GM21526 (cell line): Measurements from ENCODE around the gene RPL37A.
"Not testable (repeated sequence)": the region's sequence is repeated elsewhere in the genome, so short reads cannot be mapped to it uniquely, and the experiment has no call there.

Source experiments
- ATAC-seq: cut with Tn5 transposase; IDR thresholded peaks from one replicate; pipeline ENCODE4 v1.9.1; 2021; ENCODE audit warnings: moderate library complexity; ENCODE audit not compliant: unreplicated experiment, low FRiP score

Gene RPL37A

DNA sequence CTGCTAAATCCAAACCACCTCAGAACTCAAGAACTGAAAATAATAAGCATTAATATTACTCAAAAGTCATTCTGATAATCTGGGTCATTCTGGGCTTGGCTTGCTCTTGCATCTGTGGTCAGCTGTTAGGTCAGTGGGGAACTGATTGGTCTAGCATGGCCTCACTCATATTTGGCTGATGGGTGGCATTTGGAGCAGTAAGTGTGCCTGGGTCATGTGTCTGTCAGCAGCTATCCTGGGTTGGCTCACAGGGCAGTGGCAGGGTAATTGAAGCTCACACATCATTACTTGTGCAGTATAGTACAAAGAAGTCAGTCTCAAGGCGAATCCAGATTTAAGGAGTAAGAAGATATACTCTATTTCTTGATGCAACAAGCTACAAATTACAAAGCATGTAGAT, 9.6 kb downstream of the RPL37A start:
- ATAC-seq: no peak

DNA sequence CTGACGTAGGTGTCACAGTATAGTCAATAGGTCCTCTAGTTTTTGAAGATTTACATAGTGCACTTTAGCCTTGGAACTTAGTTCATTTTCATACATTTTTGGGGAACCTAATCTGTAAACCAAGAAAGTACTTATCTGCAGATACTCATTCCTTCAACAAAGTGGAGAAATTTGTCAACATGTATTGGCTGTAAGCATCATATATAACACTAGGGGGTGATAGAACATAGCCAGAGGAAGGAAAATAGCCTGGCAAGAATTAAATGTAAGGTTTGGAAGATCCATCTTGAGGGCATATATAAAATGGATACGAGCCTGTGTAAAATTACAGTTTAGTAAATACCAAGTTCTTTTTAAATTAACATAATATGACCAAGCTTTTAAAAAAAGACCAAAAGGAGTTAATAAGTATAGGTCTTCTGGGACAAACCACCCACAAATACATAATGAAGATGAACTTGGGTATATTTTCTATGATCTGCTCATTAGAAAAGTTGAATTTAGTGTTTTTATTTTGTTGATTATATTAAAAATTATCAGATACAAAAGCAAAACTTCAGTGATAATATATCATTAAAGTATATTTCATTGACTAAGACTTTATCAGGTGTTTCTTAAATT, 18.2 kb downstream of the RPL37A start:
- ATAC-seq: no peak

DNA sequence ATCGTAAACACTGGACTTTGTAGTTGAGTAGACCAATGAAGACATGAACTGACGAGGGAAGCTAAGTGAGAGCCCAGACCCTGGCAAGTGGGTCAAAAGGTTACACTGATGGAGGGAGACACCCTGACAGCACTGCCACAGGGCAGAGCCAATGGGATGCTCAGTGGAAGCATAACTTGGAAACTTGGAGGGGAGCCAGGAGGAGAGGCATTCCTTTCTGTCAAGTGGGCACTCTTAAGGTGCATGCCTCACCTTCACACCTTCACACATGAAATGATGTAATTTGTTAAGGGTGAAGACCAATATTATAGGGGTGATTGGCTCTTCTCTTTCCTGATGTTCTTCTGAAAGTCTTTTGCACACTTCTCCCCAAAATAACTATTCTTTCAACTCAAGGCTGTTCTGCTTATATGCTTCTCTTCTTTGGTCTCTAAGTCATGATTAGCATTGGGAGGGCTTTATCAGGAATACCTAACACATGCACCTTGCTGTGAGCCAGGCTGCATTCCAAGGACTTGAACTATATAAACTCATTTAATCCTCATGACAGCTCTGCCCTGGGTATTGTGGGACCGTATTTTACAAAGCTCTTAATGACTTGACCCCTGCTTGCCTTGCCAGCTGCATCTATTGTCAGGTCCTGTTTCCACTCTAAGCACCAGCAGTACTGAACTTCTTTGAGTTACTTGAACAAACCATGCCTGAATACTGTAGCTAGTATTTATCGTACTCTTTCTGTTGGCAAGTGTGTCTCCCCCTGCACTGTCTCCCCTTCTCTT, 19.0 kb downstream of the RPL37A start:
- no peak for ATAC-seq

DNA sequence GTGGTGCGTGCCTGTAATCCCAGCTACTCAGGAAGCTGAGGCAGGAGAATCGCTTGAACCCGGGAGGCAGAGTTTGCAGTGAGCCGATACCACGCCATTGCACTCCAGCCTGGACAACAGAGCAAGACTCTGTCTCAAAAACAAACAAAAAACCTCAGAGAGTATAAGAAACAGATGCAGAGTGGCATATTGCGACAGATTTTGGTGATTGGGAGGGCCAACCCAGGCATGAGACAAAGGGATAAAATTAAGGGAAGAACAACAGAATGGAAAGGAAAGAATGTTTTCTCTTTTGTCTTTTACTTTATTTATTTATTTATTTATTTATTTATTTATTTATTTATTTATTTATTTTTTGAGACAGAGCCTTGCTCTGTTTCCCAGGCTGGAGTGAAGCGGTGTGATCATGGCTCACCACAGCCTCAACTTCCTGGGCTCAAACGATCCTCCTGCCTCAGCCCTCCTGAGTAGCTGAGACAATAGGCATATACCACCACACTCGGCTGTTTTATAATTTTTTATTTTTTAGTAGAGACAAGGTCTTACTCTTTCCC, 20.0 kb downstream of the RPL37A start:
- not testable (repeated sequence) for ATAC-seq

- ATAC-seq: no peak
Observed at GRCh38 chr2:216519154-216519762, 20.6 kb downstream of the RPL37A start.

DNA sequence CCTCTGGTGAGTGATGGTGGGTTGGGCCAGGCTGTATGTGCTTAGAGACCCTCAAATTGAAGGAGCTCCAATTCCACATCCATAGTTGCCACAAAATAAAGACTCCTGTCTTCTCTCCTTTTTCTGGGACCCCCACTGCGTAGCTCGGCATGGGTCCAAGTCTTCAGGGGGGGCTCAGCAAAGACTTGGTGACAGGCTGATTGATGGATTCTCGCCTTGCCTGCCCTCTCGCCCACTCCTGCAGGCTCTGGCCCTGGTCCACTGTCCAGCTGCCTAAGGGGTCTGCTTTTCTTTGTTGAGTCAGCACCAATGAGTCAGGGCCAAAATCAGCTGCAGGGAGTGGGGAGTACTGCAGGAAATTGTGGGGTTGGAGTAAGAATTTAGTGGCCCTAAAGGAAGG, 21.5 kb downstream of the RPL37A start:
- no peak for ATAC-seq

DNA sequence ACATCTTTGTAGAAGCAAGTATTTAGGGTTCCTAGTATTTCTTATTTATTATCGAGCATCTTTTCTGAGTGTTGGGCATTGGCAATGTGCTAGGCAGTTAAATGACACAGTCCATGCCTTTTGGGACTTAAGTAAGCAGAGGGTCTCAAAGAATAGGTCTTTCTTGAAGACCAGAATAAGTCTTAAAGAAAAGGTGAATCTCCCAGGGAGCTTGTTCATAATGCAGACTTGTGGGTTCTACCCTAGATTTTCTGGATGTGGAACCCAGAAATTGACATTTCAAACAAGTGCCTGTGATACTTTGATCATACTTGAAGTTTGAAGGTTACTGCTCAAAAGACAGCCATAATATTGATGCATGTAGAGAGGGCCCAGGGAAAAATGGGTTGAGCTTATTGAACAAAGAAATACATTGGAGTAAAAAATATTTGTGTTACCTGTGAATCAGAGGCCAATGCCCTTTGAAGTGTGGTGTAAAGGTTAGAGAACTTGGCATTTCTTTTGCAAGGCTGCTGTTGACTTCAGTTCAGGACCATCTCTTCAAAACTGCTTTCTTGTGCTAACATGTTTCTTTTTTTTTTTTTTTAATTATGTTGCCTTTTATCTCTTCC, 24.4 kb downstream of the RPL37A start:
- ATAC-seq: no peak

DNA sequence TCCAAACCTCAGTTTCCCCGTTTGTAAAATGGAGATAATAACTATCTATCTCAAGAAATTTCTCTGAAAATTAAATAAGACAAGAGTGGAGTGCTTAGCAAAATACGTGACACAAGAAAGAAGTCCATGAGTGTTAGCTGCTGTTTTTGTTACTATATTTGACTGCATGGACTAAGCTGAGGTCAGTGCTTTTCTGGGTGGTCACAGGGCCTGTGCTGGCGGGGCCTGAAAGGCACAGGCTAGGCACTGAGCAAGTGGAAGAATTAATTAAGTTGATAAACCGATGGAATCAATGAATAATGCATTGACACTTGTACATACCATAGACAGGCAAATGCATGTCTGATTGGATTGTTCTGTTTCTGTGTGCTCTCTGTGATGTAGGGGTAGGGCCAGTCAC, 27.3 kb downstream of the RPL37A start:
- ATAC-seq: no peak

GRCh38 chr2:216526939-216527338, 28.3 kb downstream of the RPL37A start:
- ATAC-seq: no peak

GRCh38 chr2:216527600-216527999, 29.0 kb downstream of the RPL37A start:
- no peak for ATAC-seq

GRCh38 chr2:216532562-216532961, 33.9 kb downstream of the RPL37A start:
- no peak for ATAC-seq

- ATAC-seq: no peak
Observed at GRCh38 chr2:216533609-216534008, 35.0 kb downstream of the RPL37A start.

DNA sequence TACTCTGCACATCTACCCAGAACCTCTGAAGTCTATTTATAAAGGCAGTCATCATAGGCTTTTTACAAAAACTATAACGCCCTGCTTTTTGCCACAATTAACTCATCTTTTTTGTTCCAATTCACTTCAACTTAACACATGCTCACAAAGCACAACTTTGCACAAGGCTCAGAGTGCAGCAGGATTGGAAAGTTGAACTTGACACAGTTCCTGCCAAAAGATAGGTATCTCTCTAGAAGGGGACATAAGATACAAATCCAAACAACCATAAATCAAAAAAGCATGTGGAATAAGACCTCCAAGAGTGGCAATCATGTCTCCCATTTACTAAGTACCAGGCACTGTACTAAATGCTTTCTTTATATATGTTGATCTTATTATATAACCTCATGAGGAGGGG, 36.2 kb downstream of the RPL37A start:
- ATAC-seq: no peak

GRCh38 chr2:216535454-216535995, 36.9 kb downstream of the RPL37A start:
- ATAC-seq: no peak

GRCh38 chr2:216536734-216537210, 38.1 kb downstream of the RPL37A start:
- ATAC-seq: no peak

DNA sequence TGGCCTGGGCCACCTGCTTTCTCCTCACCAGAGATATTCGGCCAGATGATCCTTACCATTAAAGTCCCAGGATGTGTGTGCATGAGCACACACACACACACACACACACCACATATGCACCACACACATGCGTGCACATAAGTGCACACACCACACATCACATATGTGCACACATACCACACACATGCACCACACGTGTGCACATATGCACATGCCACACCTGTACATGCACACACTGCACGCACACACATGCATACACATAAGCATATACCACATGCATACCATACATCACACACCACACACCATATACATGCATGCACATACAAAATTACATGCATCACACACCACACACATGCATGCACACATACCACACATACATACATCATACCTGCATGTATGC, 38.7 kb downstream of the RPL37A start:
- no peak for ATAC-seq

- no peak for ATAC-seq
Observed at GRCh38 chr2:216538538-216538937, 39.9 kb downstream of the RPL37A start.

DNA sequence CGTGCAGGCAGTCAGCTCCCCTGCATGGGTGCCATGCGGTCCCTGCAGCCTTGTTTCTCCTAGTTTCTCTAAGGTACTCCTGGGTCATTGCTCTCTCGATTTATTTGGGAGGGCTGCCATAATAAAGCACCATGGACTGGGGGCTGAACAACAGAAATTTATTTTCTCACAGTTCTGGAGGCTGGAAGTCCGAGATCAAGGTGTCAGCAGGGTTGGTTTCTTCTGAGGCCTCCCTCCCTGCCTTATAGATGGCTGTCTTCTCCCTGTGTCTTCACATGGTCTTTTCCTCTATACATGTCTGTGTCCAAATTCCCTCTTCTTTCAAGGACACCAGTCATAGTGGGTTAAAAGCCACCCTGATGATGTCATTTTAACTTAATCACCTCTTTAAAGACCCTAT, 40.5 kb downstream of the RPL37A start:
- ATAC-seq: no peak

- no peak for ATAC-seq
Observed at GRCh38 chr2:216539791-216540241, 41.2 kb downstream of the RPL37A start.

GRCh38 chr2:216540920-216541319, 42.3 kb downstream of the RPL37A start:
- no peak for ATAC-seq

GRCh38 chr2:216541505-216541904, 42.9 kb downstream of the RPL37A start:
- no peak for ATAC-seq
